ENCODE results near the gene KIAA0319L. TPM values are rescaled to one million over a fixed set of nuclear protein-coding genes. Genes with fewer than 3 reads are reported as not detected.

KIAA0319L gene
- total RNA-seq, 1 experiment from 2014 or later, result 60.0 TPM

DNA sequence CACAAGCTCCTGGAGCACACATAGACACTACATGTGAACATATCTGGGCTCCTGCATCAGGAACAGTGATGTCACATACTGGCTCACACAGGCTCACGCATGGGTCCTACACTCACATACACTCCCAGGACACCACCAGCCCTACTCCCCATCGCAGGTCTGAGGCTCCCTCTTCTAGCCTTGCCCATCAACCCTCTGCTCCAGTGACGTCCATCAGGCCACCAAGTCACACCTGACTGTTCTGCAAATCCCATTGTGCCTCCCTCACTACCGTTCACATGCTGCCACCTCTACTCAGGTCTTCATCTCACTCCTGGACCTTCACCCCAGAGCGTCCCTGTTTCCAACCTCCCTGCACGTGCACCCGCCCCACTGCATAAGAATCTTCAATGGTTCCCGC, 34.0 kb upstream of the KIAA0319L start:
- TF ChIP-seq, protein P1, sequence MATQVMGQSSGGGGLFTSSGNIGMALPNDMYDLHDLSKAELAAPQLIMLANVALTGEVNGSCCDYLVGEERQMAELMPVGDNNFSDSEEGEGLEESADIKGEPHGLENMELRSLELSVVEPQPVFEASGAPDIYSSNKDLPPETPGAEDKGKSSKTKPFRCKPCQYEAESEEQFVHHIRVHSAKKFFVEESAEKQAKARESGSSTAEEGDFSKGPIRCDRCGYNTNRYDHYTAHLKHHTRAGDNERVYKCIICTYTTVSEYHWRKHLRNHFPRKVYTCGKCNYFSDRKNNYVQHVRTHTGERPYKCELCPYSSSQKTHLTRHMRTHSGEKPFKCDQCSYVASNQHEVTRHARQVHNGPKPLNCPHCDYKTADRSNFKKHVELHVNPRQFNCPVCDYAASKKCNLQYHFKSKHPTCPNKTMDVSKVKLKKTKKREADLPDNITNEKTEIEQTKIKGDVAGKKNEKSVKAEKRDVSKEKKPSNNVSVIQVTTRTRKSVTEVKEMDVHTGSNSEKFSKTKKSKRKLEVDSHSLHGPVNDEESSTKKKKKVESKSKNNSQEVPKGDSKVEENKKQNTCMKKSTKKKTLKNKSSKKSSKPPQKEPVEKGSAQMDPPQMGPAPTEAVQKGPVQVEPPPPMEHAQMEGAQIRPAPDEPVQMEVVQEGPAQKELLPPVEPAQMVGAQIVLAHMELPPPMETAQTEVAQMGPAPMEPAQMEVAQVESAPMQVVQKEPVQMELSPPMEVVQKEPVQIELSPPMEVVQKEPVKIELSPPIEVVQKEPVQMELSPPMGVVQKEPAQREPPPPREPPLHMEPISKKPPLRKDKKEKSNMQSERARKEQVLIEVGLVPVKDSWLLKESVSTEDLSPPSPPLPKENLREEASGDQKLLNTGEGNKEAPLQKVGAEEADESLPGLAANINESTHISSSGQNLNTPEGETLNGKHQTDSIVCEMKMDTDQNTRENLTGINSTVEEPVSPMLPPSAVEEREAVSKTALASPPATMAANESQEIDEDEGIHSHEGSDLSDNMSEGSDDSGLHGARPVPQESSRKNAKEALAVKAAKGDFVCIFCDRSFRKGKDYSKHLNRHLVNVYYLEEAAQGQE (IDR thresholded peaks at IDR 0.05; ENCODE audit: insufficient read depth in 1 of 2, low read depth in 2 of 2, low read length in 1 of 2), result no peak
- no peak for TF ChIP-seq TCF7L2 (IDR thresholded peaks at IDR 0.05; ENCODE audit: low read depth, low read length)
- TF ChIP-seq SIN3A (IDR thresholded peaks at IDR 0.05; ENCODE audit: borderline replicate concordance, insufficient read depth, low read depth, low read length), result no peak
- TF ChIP-seq POLR2AphosphoS5 (IDR thresholded peaks at IDR 0.05; ENCODE audit: low read depth, low read length), result no peak
- TF ChIP-seq, protein P2, sequence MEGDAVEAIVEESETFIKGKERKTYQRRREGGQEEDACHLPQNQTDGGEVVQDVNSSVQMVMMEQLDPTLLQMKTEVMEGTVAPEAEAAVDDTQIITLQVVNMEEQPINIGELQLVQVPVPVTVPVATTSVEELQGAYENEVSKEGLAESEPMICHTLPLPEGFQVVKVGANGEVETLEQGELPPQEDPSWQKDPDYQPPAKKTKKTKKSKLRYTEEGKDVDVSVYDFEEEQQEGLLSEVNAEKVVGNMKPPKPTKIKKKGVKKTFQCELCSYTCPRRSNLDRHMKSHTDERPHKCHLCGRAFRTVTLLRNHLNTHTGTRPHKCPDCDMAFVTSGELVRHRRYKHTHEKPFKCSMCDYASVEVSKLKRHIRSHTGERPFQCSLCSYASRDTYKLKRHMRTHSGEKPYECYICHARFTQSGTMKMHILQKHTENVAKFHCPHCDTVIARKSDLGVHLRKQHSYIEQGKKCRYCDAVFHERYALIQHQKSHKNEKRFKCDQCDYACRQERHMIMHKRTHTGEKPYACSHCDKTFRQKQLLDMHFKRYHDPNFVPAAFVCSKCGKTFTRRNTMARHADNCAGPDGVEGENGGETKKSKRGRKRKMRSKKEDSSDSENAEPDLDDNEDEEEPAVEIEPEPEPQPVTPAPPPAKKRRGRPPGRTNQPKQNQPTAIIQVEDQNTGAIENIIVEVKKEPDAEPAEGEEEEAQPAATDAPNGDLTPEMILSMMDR (IDR thresholded peaks at IDR 0.05), result no peak
- Histone ChIP-seq H3K27me3 (ENCODE audit: control insufficient read depth, insufficient read depth, low read length) (no peaks in the 10 kb centered on the region), H3K4me3 (ENCODE audit: low read depth in 2 of 2, low read length in 2 of 2) (no peak overlapping the region), H3K4me1 (ENCODE audit: control insufficient read depth, insufficient read depth, low read length) (no peaks in the 10 kb centered on the region), H3K36me3 (ENCODE audit: control insufficient read depth, insufficient read depth, low read length) (no peaks in the 10 kb centered on the region; the same call in 1 of the 2 replicates), H3K9me3 (ENCODE audit: control insufficient read depth, insufficient read depth, low read depth, low read length) (no peaks in the 10 kb centered on the region), H3K27ac (ENCODE audit: low read length) (no peak overlapping the region)
- CTCF ChIA-PET, result no interaction called here
- in situ Hi-C loops (cut with HindIII; ENCODE audit: low pct_unique_long_range_greater_than_20kb, low sequenced_read_pairs) (no loop called here), intact Hi-C loops (cut with micrococcal nuclease; ENCODE audit: unreplicated experiment) (no loop called here)
- DNase-seq (ENCODE audit: low read depth, low spot score) (no peak), ATAC-seq (no peak)
- POLR2A ChIA-PET, result no interaction called here
- BruUV-seq (replicated peaks), result no TSS peak

- DNase-seq (ENCODE audit: low read depth, low spot score) (no peak), ATAC-seq (no peak)
- Histone ChIP-seq H3K4me1 (ENCODE audit: control insufficient read depth, insufficient read depth, low read length) (no peaks in the 10 kb centered on the region), H3K36me3 (ENCODE audit: control insufficient read depth, insufficient read depth, low read length) (no peaks in the 10 kb centered on the region), H3K27ac (ENCODE audit: low read length) (no peak overlapping the region), H3K27me3 (ENCODE audit: control insufficient read depth, insufficient read depth, low read length) (no peaks in the 10 kb centered on the region), H3K4me3 (ENCODE audit: low read depth in 2 of 2, low read length in 2 of 2) (no peak overlapping the region), H3K9me3 (ENCODE audit: control insufficient read depth, insufficient read depth, low read depth, low read length) (no peaks in the 10 kb centered on the region)
- ChIA-PET CTCF (interaction anchor here (0.6 kb wide), 1 partner anchor 11 kb away, joined by 5 read pairs; no protein-coding TSS in a partner anchor), POLR2A (no interaction called here)
- intact Hi-C loops (cut with micrococcal nuclease; ENCODE audit: unreplicated experiment), result no loop called here
- in situ Hi-C loops (cut with HindIII; ENCODE audit: low pct_unique_long_range_greater_than_20kb, low sequenced_read_pairs), result no loop called here
- TF ChIP-seq TCF7L2 (IDR thresholded peaks at IDR 0.05; ENCODE audit: low read depth, low read length), result no peak
- TF ChIP-seq, protein P1 (IDR thresholded peaks at IDR 0.05; ENCODE audit: insufficient read depth in 1 of 2, low read depth in 2 of 2, low read length in 1 of 2), result peak in 1 of 2 experiments; percentile 37; a peak in 1 of 4 replicates
- no TSS peak for BruUV-seq (replicated peaks)
Measured at GRCh38 chr1:35590476-35591040, 33.4 kb upstream of the KIAA0319L start.

Data from Panc1 (cell line).